ENCODE results near the gene PA2G4.

Gene PA2G4

DNA sequence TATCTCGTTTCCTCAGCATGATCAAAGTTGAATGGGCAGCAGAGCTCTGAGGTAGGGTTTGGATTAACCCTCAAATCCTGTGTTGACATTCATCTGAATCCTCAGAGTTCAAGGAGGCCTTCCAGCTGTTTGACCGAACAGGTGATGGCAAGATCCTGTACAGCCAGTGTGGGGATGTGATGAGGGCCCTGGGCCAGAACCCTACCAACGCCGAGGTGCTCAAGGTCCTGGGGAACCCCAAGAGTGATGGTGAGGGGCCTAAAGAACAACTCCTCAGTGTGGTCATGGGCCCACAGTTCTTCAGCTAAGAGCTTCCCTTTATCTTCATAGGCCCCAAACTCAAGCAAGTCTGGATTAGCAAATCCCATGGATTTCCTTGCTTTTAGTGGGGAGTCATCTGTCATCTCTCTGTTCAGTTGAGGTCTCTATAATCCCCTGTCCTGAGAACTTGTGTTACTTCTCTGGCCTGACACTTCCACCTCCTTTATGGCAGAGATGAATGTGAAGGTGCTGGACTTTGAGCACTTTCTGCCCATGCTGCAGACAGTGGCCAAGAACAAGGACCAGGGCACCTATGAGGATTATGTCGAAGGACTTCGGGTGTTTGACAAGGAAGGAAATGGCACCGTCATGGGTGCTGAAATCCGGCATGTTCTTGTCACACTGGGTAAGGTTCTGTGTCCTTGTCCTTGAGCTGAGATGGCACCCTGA, 55.3 kb downstream of the PA2G4 start:
- H3K27ac ChIP-seq, result peak overlapping the region; percentile 90
- no peak for TF ChIP-seq ZFX (IDR thresholded peaks at IDR 0.05; ENCODE audit: borderline replicate concordance)
- TF ChIP-seq, protein P1, sequence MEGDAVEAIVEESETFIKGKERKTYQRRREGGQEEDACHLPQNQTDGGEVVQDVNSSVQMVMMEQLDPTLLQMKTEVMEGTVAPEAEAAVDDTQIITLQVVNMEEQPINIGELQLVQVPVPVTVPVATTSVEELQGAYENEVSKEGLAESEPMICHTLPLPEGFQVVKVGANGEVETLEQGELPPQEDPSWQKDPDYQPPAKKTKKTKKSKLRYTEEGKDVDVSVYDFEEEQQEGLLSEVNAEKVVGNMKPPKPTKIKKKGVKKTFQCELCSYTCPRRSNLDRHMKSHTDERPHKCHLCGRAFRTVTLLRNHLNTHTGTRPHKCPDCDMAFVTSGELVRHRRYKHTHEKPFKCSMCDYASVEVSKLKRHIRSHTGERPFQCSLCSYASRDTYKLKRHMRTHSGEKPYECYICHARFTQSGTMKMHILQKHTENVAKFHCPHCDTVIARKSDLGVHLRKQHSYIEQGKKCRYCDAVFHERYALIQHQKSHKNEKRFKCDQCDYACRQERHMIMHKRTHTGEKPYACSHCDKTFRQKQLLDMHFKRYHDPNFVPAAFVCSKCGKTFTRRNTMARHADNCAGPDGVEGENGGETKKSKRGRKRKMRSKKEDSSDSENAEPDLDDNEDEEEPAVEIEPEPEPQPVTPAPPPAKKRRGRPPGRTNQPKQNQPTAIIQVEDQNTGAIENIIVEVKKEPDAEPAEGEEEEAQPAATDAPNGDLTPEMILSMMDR (IDR thresholded peaks at IDR 0.05), result no peak

DNA sequence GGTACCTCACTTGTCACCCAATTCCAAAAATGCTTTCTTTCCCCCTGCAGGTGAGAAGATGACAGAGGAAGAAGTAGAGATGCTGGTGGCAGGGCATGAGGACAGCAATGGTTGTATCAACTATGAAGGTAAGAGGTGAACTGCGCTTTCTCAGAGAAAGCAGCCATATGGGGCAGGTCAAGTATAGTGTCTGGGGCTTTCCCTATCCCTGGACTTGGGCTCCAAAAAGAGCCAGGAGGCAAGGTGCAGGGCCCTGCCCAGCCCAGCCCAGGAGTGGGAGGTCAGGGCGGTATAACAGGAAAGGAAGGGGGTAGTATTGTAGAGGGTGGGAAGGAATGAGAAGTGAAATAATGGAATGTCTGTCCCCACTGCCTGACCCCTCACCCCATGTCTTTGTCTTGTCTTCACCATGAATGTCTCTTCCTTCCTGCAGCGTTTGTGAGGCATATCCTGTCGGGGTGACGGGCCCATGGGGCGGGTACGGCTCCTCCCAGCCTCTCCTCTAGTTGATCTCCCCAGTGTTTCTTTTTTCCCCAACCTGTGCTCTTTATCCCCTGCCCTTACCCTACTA, 55.9 kb downstream of the PA2G4 start:
- peak overlapping the region; percentile 90 for H3K27ac ChIP-seq
- TF ChIP-seq, protein P1 (IDR thresholded peaks at IDR 0.05), result no peak
- no peak for TF ChIP-seq ZFX (IDR thresholded peaks at IDR 0.05; ENCODE audit: borderline replicate concordance)

DNA sequence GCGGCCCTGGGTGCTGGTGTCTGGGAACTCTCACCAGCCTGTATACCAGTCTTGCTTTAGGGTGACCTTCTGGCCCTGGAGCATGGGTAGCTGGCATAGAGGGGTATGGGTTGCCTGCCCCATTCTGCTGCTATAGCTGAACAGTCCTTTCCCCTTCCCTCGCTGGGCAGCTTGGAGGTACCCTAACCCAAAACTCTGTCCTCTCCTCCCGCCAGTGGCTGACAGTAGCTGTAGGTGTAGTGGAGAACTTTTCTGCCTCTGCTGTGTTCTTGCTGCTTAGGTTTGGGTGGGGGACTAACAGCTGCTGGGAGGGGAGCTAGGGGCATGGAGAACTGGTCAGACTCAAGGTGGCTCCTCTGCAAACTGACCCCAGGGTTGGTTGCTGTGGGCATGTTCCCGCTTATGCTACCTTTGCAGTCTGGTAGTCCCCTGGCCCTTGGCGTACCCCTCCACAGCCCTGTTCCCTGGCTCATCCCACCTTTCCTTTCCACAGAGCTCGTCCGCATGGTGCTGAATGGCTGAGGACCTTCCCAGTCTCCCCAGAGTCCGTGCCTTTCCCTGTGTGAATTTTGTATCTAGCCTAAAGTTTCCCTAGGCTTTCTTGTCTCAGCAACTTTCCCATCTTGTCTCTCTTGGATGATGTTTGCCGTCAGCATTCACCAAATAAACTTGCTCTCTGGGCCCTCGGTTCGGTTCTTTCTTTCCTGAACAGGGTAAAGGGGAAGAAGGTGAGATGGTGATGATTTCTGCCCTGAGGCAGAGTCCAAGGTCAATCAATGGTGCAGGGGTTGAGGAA, 56.7 kb downstream of the PA2G4 start:
- TF ChIP-seq, protein P1 (IDR thresholded peaks at IDR 0.05), result no peak
- no peak for TF ChIP-seq ZFX (IDR thresholded peaks at IDR 0.05; ENCODE audit: borderline replicate concordance)
- peak overlapping the region; percentile 90 for H3K27ac ChIP-seq

DNA sequence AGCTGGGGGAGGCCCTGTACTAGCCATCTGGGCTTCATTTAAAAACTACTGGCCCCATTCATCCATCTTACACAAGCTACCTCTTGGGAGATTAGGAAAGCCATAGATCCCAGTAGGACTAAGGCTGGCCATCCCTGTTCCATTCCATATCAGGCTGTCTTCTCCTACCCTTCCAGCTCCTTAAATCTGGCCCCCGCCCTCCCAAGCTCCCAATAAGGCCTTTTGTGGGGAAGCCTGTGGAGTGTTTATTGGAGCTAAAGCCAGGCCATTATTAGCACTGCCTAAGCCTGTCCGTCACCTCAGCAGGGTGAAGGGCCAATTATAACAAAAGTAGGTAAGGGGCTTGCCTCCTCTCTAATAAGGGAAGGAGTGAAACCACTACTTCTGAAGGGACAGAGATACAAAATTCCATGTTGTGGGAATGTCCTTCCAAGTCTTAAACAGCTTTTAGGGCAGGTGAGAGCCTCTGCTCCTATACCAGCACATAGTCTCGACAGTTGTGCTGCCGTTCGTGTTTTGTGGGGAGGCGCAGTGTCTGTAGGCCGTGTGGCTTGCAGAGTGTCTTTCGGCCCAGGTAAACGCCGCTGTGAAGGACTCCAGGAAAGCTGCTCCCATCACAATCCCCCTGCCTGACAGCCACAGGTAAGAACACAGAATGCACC, 57.5 kb downstream of the PA2G4 start:
- no peak for TF ChIP-seq ZFX (IDR thresholded peaks at IDR 0.05; ENCODE audit: borderline replicate concordance)
- TF ChIP-seq, protein P1 (IDR thresholded peaks at IDR 0.05), result no peak
- peak overlapping the region; percentile 90 for H3K27ac ChIP-seq

DNA sequence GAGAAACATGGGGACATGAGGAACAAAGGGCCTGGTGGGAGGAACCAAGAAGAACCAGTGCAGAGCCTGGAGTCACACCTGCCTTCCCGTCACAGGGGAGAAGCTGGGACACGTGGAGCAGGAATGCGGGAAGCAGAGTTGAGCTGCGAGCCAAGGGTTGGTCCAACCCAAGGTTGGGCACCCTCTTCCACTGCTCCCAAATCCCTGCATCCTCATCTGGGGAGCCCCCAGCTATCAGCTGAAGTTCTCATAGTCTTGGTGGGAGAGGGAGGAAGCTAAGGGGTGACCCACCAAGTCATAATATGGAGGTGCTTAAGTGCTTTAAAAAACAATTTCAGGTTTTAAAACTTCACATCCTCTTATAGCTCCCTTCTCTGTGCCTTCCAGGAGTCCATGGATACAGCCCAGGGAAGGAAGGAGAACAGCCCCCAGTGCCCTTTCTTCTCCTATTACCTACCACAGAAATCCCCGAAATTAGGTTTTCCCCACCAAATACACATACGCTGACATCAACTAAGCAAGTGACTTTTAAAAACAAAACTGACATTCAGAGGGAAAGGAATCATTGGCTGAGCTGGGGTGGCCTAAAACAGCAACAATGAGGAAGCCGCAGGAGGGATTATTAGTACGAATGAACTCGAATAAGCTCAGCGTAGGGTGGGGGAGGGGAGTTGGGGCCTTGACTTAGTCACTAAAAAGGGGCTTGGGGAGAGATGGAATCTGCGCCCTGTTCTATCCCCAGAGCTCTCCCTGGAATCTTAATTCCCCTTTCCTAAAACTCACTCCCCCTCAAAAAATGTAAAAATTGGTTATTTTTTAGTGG, 58.3 kb downstream of the PA2G4 start:
- H3K27ac ChIP-seq, result peak overlapping the region; percentile 90
- TF ChIP-seq, protein P1 (IDR thresholded peaks at IDR 0.05), result no peak
- no peak for TF ChIP-seq ZFX (IDR thresholded peaks at IDR 0.05; ENCODE audit: borderline replicate concordance)
